Glutamatergic neuron (in vitro differentiated cells): ENCODE results near the gene VEGFA. TPM values are rescaled to one million over a fixed set of nuclear protein-coding genes. Genes with fewer than 3 reads are reported as not detected.

ENCODE experiments used
- DNase-seq: peaks from one replicate; pipeline ENCODE4 v3.0.0; 2022
- H3K27ac Mint-ChIP-seq: one replicate; pipeline ENCODE4 v1.8.0; 2020; ENCODE audit warnings: mild to moderate bottlenecking, mixed read lengths, inconsistent platforms; ENCODE audit not compliant: unreplicated experiment
- H3K27me3 Mint-ChIP-seq: one replicate; pipeline ENCODE4 v1.8.0; 2020; ENCODE audit warnings: mild to moderate bottlenecking, moderate library complexity, mixed read lengths, inconsistent platforms; ENCODE audit not compliant: unreplicated experiment
- H3K36me3 Mint-ChIP-seq: one replicate; pipeline ENCODE4 v1.8.0; 2020; ENCODE audit warnings: mild to moderate bottlenecking, mixed read lengths, inconsistent platforms; ENCODE audit not compliant: unreplicated experiment
- H3K4me1 Mint-ChIP-seq: one replicate; pipeline ENCODE4 v1.8.0; 2020; ENCODE audit warnings: mild to moderate bottlenecking, low read depth, mixed read lengths, inconsistent platforms; ENCODE audit not compliant: unreplicated experiment
- H3K4me3 Mint-ChIP-seq: one replicate; pipeline ENCODE4 v1.8.0; 2020; ENCODE audit warnings: mild to moderate bottlenecking, mixed read lengths, inconsistent platforms; ENCODE audit not compliant: unreplicated experiment
- H3K9me3 Mint-ChIP-seq: one replicate; pipeline ENCODE4 v1.8.0; 2020; ENCODE audit warnings: mild to moderate bottlenecking, moderate library complexity, mixed read lengths, inconsistent platforms; ENCODE audit not compliant: unreplicated experiment
- CTCF ChIP-seq: fragments of 200-600 bp; sonication (generic); IDR thresholded peaks from one replicate; pipeline ENCODE4 v1.5.0; 2021; ENCODE audit not compliant: partially characterized antibody, unreplicated experiment
- total RNA-seq: library from RNA; stranded (reverse); fragmentation: NEBNext Ultra II Directional; extraction: Animal tissue kit (Norgen Biotek cat#: 25700); gene quantifications from one replicate; pipeline ENCODE4 v1.2.1, GENCODE V29; 2021; ENCODE audit not compliant: unreplicated experiment

The VEGFA gene
- total RNA-seq, 1 donor from 2014 or later = 21.6 TPM

GRCh38 chr6:43821101-43821886 lies 51.3 kb downstream of the VEGFA start:
- no peak overlapping the region for H3K4me3 Mint-ChIP-seq
- H3K36me3 Mint-ChIP-seq = peaks cover 5% of the 10 kb centered on the region
- H3K4me1 Mint-ChIP-seq = peaks cover 10% of the 10 kb centered on the region
- peaks cover 3% of the 10 kb centered on the region for H3K27me3 Mint-ChIP-seq
- no peak overlapping the region for H3K27ac Mint-ChIP-seq
- TF ChIP-seq CTCF = no peak
- no peak for DNase-seq
- H3K9me3 Mint-ChIP-seq = no peaks in the 10 kb centered on the region

- Mint-ChIP-seq H3K27me3 (peaks cover 3% of the 10 kb centered on the region), H3K4me3 (no peak overlapping the region), H3K4me1 (peaks cover 6% of the 10 kb centered on the region), H3K27ac (no peak overlapping the region), H3K36me3 (peaks cover 4% of the 10 kb centered on the region), H3K9me3 (no peaks in the 10 kb centered on the region)
- no peak for TF ChIP-seq CTCF
- no peak for DNase-seq
Observed at GRCh38 chr6:43823390-43823789, 53.4 kb downstream of the VEGFA start.

GRCh38 chr6:43823879-43824702 lies 54.1 kb downstream of the VEGFA start:
- peaks cover 6% of the 10 kb centered on the region for H3K4me1 Mint-ChIP-seq
- no peak overlapping the region for H3K27ac Mint-ChIP-seq
- peaks cover 4% of the 10 kb centered on the region for H3K36me3 Mint-ChIP-seq
- TF ChIP-seq CTCF = no peak
- DNase-seq = no peak
- peaks cover 3% of the 10 kb centered on the region for H3K27me3 Mint-ChIP-seq
- no peak overlapping the region for H3K4me3 Mint-ChIP-seq
- peaks cover under 1% of the 10 kb centered on the region for H3K9me3 Mint-ChIP-seq

- no peak overlapping the region for H3K4me3 Mint-ChIP-seq
- DNase-seq = no peak
Observed at GRCh38 chr6:43824703-43825064, 54.7 kb downstream of the VEGFA start.

More at GRCh38 chr6:43824703-43825064, 54.7 kb downstream of the VEGFA start:
- Mint-ChIP-seq H3K27ac (no peak overlapping the region), H3K4me1 (peaks cover 5% of the 10 kb centered on the region), H3K27me3 (peaks cover 3% of the 10 kb centered on the region), H3K36me3 (peaks cover 4% of the 10 kb centered on the region), H3K9me3 (peaks cover 2% of the 10 kb centered on the region)
- TF ChIP-seq CTCF = no peak
